Progenitor cell of endocrine pancreas (in vitro differentiated cells): ENCODE measurements around the gene AMIGO1. TPM values are rescaled to one million over a fixed set of nuclear protein-coding genes. Genes with fewer than 3 reads are reported as not detected.

Source experiments
- DNase-seq: peaks from one replicate; pipeline ENCODE4 v3.0.0; 2021; ENCODE audit warnings: low spot score; ENCODE audit not compliant: unreplicated experiment
- H3K27ac Mint-ChIP-seq: 2 replicates; pipeline ENCODE4 v1.8.0; 2021; ENCODE audit warnings: mild to moderate bottlenecking, moderate library complexity, mixed read lengths
- H3K27me3 Mint-ChIP-seq: 2 replicates; pipeline ENCODE4 v1.8.0; 2021; ENCODE audit warnings: mixed read lengths
- H3K36me3 Mint-ChIP-seq: 2 replicates; pipeline ENCODE4 v1.8.0; 2022; ENCODE audit warnings: mixed read lengths; ENCODE audit not compliant: insufficient read depth
- H3K4me1 Mint-ChIP-seq: 2 replicates; pipeline ENCODE4 v1.8.0; 2021; ENCODE audit warnings: low read depth, mixed read lengths
- H3K4me3 Mint-ChIP-seq: 2 replicates; pipeline ENCODE4 v1.8.0; 2021; ENCODE audit warnings: low read depth, mild to moderate bottlenecking, moderate library complexity, mixed read lengths
- H3K9me3 Mint-ChIP-seq: 2 replicates; pipeline ENCODE4 v1.8.0; 2021; ENCODE audit warnings: low read depth, mixed read lengths
- CTCF ChIP-seq: fragments of 200-600 bp; sonication (generic); IDR thresholded peaks from one replicate; pipeline ENCODE4 v1.5.0; 2021; ENCODE audit warnings: antibody characterized with exemption, mild to moderate bottlenecking; ENCODE audit not compliant: unreplicated experiment
- total RNA-seq: library from RNA; stranded (reverse); gene quantifications from 2 replicates; pipeline ENCODE4 v1.2.1, GENCODE V29; 2021

The AMIGO1 gene
- total RNA-seq, 1 donor from 2014 or later: 7.2 TPM

GRCh38 chr1:109482242-109482641, 27.3 kb downstream of the AMIGO1 start:
- peaks cover 32% of the 10 kb centered on the region for H3K27me3 Mint-ChIP-seq
- H3K9me3 Mint-ChIP-seq: no peaks in the 10 kb centered on the region
- H3K36me3 Mint-ChIP-seq: no peaks in the 10 kb centered on the region
- no peak overlapping the region for H3K4me3 Mint-ChIP-seq
- H3K27ac Mint-ChIP-seq: no peak overlapping the region
- TF ChIP-seq CTCF: no peak
- peaks cover 15% of the 10 kb centered on the region for H3K4me1 Mint-ChIP-seq
- no peak for DNase-seq

GRCh38 chr1:109481646-109482045, 27.9 kb downstream of the AMIGO1 start:
- Mint-ChIP-seq H3K27me3 (peaks cover 32% of the 10 kb centered on the region), H3K9me3 (no peaks in the 10 kb centered on the region), H3K4me1 (peaks cover 15% of the 10 kb centered on the region), H3K4me3 (no peak overlapping the region), H3K36me3 (no peaks in the 10 kb centered on the region), H3K27ac (no peak overlapping the region)
- DNase-seq: no peak
- TF ChIP-seq CTCF: no peak

- Mint-ChIP-seq H3K27ac (no peak overlapping the region), H3K27me3 (peaks cover 46% of the 10 kb centered on the region), H3K36me3 (no peaks in the 10 kb centered on the region), H3K4me1 (peaks cover 10% of the 10 kb centered on the region), H3K9me3 (no peaks in the 10 kb centered on the region), H3K4me3 (no peak overlapping the region)
- no peak for DNase-seq
- TF ChIP-seq CTCF: no peak
Observed at GRCh38 chr1:109479901-109480300, 29.6 kb downstream of the AMIGO1 start.

GRCh38 chr1:109479311-109479710, 30.2 kb downstream of the AMIGO1 start:
- DNase-seq: no peak
- peaks cover 52% of the 10 kb centered on the region for H3K27me3 Mint-ChIP-seq
- H3K4me1 Mint-ChIP-seq: peaks cover 6% of the 10 kb centered on the region
- no peaks in the 10 kb centered on the region for H3K36me3 Mint-ChIP-seq
- TF ChIP-seq CTCF: no peak
- H3K4me3 Mint-ChIP-seq: no peak overlapping the region
- H3K27ac Mint-ChIP-seq: no peak overlapping the region
- H3K9me3 Mint-ChIP-seq: no peaks in the 10 kb centered on the region

- no peak overlapping the region for H3K4me3 Mint-ChIP-seq
- no peaks in the 10 kb centered on the region for H3K36me3 Mint-ChIP-seq
- peak; percentile 9 for TF ChIP-seq CTCF
- peaks cover 54% of the 10 kb centered on the region for H3K27me3 Mint-ChIP-seq
- no peaks in the 10 kb centered on the region for H3K9me3 Mint-ChIP-seq
- H3K27ac Mint-ChIP-seq: no peak overlapping the region
- peaks cover 3% of the 10 kb centered on the region for H3K4me1 Mint-ChIP-seq
- DNase-seq: peak; percentile 30
Observed at GRCh38 chr1:109478806-109479205, 30.7 kb downstream of the AMIGO1 start.
